HFFc6 (cell line): ENCODE data around the gene GTF2H4. TPM values are rescaled to one million over a fixed set of nuclear protein-coding genes. Genes with fewer than 3 reads are reported as not detected.

Experiments used
- DNase-seq: peaks from one replicate; pipeline ENCODE4 v3.0.0-alpha.2; 2018
- H3K27ac Mint-ChIP-seq: 2 replicates; pipeline ENCODE4 v1.8.0; 2020; ENCODE audit warnings: mild to moderate bottlenecking, mixed read lengths
- H3K27me3 Mint-ChIP-seq: 2 replicates; pipeline ENCODE4 v1.8.0; 2021; ENCODE audit warnings: mild to moderate bottlenecking, moderate library complexity, mixed read lengths; ENCODE audit not compliant: insufficient read depth
- H3K36me3 Mint-ChIP-seq: 2 replicates; pipeline ENCODE4 v1.8.0; 2021; ENCODE audit warnings: low read depth, mixed read lengths
- H3K4me1 Mint-ChIP-seq: 2 replicates; pipeline ENCODE4 v1.8.0; 2020; ENCODE audit warnings: low read depth, mixed read lengths
- H3K4me3 Mint-ChIP-seq: 2 replicates; pipeline ENCODE4 v1.8.0; 2020; ENCODE audit warnings: mild to moderate bottlenecking, moderate library complexity, mixed read lengths
- H3K9me3 Mint-ChIP-seq: 2 replicates; pipeline ENCODE4 v1.8.0; 2020; ENCODE audit warnings: mild to moderate bottlenecking, mixed read lengths
- total RNA-seq, 6 experiments: library from RNA; stranded (reverse); fragmentation: NEBNext Ultra II Directional; extraction: Animal tissue kit (Norgen Biotek cat#: 25700); gene quantifications; 2 replicates in 1 of 6; 3 replicates in 5 of 6; pipeline ENCODE4 v1.2.3, GENCODE V29; 2021
- TF ChIP-seq, protein P1 (sequence below): fragments of 200-600 bp; sonication (generic); IDR thresholded peaks from 2 replicates; pipeline ENCODE4 v1.5.0; 2021; ENCODE audit warnings: antibody characterized with exemption, mild to moderate bottlenecking

The GTF2H4 gene
- total RNA-seq, 6 experiments from 2014 or later = 23.9 to 27.1 (median 26.5) TPM

- Mint-ChIP-seq H3K4me1 (peaks cover 8% of the 10 kb centered on the region), H3K27me3 (peaks cover 16% of the 10 kb centered on the region), H3K27ac (no peak overlapping the region), H3K36me3 (peaks cover 21% of the 10 kb centered on the region), H3K9me3 (peaks cover 12% of the 10 kb centered on the region), H3K4me3 (no peak overlapping the region)
- TF ChIP-seq, protein P1, sequence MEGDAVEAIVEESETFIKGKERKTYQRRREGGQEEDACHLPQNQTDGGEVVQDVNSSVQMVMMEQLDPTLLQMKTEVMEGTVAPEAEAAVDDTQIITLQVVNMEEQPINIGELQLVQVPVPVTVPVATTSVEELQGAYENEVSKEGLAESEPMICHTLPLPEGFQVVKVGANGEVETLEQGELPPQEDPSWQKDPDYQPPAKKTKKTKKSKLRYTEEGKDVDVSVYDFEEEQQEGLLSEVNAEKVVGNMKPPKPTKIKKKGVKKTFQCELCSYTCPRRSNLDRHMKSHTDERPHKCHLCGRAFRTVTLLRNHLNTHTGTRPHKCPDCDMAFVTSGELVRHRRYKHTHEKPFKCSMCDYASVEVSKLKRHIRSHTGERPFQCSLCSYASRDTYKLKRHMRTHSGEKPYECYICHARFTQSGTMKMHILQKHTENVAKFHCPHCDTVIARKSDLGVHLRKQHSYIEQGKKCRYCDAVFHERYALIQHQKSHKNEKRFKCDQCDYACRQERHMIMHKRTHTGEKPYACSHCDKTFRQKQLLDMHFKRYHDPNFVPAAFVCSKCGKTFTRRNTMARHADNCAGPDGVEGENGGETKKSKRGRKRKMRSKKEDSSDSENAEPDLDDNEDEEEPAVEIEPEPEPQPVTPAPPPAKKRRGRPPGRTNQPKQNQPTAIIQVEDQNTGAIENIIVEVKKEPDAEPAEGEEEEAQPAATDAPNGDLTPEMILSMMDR = no peak
- DNase-seq = no peak
Measured at GRCh38 chr6:30931272-30931671, 23.3 kb downstream of the GTF2H4 start.

GRCh38 chr6:30931969-30932645 lies 24.1 kb downstream of the GTF2H4 start, which contains the start of gene SFTA2:
TSS of gene SFTA2 (minus strand) at chr6:30932170. CDS start at chr6:30932096, 74 bp downstream.
- no peaks in the 10 kb centered on the region for H3K4me1 Mint-ChIP-seq
- DNase-seq = no peak
- H3K27ac Mint-ChIP-seq = no peak within 1 kb of the TSS
- TF ChIP-seq, protein P1 = no peak
- H3K27me3 Mint-ChIP-seq = peaks cover 24% of the 10 kb centered on the region
- H3K4me3 Mint-ChIP-seq = no peak within 1 kb of the TSS
- H3K36me3 Mint-ChIP-seq = peaks cover 21% of the 10 kb centered on the region
- peaks cover 12% of the 10 kb centered on the region for H3K9me3 Mint-ChIP-seq

DNA sequence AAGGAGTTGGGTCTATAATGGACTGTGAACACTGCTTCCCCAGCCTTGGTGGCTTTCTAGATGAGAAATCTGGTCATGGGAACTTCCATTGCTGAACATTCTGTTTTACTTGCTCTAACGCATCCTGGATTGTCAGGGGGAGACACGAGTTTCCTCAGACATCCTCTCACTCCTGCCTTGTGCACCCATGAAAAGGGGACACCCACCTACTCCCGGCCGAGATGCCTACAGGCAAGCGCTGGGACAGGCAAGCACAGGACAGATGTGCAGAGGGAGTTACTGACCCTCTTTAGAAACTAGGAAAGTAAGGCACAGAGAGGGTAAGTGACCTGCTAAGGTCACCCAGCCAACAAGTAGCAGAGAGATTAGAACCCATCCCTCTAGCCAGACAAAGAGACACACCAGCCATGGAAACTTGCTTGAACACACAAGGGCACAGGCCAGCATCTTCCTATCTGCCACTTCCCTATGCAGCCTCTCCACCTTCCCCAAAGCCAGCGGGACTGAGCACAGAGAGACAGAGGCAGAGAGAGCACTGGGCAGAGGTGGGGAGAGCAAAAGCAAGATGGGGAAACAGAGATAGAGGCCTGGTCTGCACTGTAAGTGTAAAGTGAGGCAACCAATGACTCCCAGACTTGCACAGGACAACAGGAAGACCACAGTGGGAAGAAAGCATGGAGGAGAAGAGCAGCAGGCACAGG lies 24.8 kb downstream of the GTF2H4 start:
- no peak overlapping the region for H3K27ac Mint-ChIP-seq
- DNase-seq = no peak
- H3K4me3 Mint-ChIP-seq = no peak overlapping the region

GRCh38 chr6:30935018-30935417 lies 27.0 kb downstream of the GTF2H4 start:
- Mint-ChIP-seq H3K36me3 (no peaks in the 10 kb centered on the region), H3K27ac (no peak overlapping the region), H3K27me3 (peaks cover 32% of the 10 kb centered on the region), H3K9me3 (no peaks in the 10 kb centered on the region), H3K4me3 (no peak overlapping the region), H3K4me1 (no peaks in the 10 kb centered on the region)
- DNase-seq = no peak
- TF ChIP-seq, protein P1 = no peak

More for the DNA sequence above, 24.8 kb downstream of the GTF2H4 start:
- Mint-ChIP-seq H3K4me1 (no peaks in the 10 kb centered on the region), H3K36me3 (peaks cover 17% of the 10 kb centered on the region), H3K9me3 (peaks cover 12% of the 10 kb centered on the region), H3K27me3 (peaks cover 26% of the 10 kb centered on the region)
- TF ChIP-seq, protein P1 = no peak

GRCh38 chr6:30937265-30937664 lies 29.3 kb downstream of the GTF2H4 start:
- Mint-ChIP-seq H3K27me3 (peaks cover 36% of the 10 kb centered on the region), H3K36me3 (no peaks in the 10 kb centered on the region), H3K4me1 (peaks cover 5% of the 10 kb centered on the region), H3K27ac (no peak overlapping the region), H3K9me3 (no peaks in the 10 kb centered on the region), H3K4me3 (no peak overlapping the region)
- TF ChIP-seq, protein P1 = no peak
- DNase-seq = no peak
